HT-29 (cell line): Measurements from ENCODE around the gene SYDE1. TPM values are rescaled to one million over a fixed set of nuclear protein-coding genes. Genes with fewer than 3 reads are reported as not detected.

Source experiments
- small RNA-seq: library from RNA; depleted of rRNA; stranded (forward); fragments of <200 nt; gene quantifications from one replicate; pipeline ENCODE3, GENCODE V24; 2014
- total RNA-seq: library from RNA; depleted of rRNA; stranded (reverse); fragments of >200 nt; shearing (Covaris generic); gene quantifications from 2 replicates; pipeline ENCODE4 v1.2.3, GENCODE V29; 2014; rRNA removed

The SYDE1 gene
- total RNA-seq, 1 experiment from 2014 or later = not detected

Small RNA genes lying within 50 kb of the gene (small RNA-seq; reads per million reads assigned to genes)
- not detected for gene RNU6-782P

Other genes starting within 250 kb of the SYDE1 start
- gene OR7A17, start 221.3 kb upstream of the SYDE1 start, total RNA-seq = not detected in 2 replicates
- not detected in 2 replicates for gene OR7C2, start 165.9 kb upstream of the SYDE1 start, total RNA-seq
- not detected in 2 replicates for gene SLC1A6, start 127.5 kb upstream of the SYDE1 start, total RNA-seq
- gene CASP14, start 57.9 kb upstream of the SYDE1 start, total RNA-seq = not detected in 2 replicates
- gene OR1I1, start 25.2 kb upstream of the SYDE1 start, total RNA-seq = not detected in 2 replicates
- gene NOTCH3, start 93.6 kb downstream of the SYDE1 start, total RNA-seq = 0.46 and 0.63 TPM in 2 replicates
- 0.26 TPM in 1 of 2 replicates, not detected in the other for gene EPHX3, start 125.0 kb downstream of the SYDE1 start, total RNA-seq
- 20.1 and 20.3 TPM in 2 replicates for gene BRD4, start 225.1 kb downstream of the SYDE1 start, total RNA-seq